ENCODE data around the gene SETBP1. TPM values are rescaled to one million over a fixed set of nuclear protein-coding genes. Genes with fewer than 3 reads are reported as not detected.

Gene SETBP1
- polyA plus RNA-seq, 1 donor = 14.8 TPM

DNA sequence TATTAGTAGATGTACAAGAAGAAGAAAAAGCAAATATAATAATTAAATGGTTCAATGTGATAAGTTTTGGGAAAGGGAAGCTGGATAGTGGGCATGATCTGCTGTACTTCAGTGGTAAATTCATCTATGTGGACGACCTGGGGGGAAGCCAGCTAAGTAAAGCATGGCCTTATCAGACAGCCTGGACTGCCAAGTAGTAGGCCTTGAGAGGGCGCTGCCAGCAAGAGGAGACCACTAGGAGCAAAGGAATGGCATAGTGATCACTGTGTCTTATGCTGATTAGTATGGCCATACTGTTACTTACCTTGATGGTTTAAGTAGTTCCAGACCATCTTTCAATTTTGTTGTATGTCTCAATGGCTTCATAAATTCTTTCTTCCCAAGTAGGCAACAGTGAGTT is 287.6 kb downstream of the SETBP1 start:
- DNase-seq (ENCODE audit: low read depth) = no peak

DNA sequence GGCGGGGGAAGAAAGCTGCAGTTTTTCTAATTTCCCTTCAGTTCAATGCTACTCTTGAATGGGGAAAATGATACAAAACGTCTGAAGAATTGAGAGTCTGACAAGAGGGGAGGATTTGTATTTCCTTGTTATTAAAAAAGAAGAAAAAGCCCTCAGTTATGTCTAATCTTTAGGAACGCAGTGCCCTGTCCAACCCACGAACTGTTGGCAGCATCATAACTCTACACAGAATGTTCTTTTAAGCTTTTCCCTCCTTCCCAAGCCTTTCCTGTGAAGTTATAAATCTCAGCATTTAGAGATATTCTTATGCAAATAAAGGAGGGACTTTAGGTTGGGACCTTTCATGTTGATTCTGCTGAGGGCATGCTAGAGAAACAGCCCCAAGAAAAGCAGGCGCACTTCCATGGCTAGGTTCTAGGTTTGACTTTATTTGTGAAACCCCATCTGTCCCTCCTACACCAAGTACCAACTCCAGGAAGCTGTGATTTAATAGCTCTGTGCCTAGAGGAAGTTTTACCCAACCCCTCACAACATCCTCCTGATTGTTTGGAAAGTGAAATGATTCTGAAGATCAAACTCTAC is 288.6 kb downstream of the SETBP1 start:
- DNase-seq (ENCODE audit: low read depth) = no peak

GRCh38 chr18:44973282-44973681 is 292.6 kb downstream of the SETBP1 start:
- DNase-seq (ENCODE audit: low read depth) = no peak

DNA sequence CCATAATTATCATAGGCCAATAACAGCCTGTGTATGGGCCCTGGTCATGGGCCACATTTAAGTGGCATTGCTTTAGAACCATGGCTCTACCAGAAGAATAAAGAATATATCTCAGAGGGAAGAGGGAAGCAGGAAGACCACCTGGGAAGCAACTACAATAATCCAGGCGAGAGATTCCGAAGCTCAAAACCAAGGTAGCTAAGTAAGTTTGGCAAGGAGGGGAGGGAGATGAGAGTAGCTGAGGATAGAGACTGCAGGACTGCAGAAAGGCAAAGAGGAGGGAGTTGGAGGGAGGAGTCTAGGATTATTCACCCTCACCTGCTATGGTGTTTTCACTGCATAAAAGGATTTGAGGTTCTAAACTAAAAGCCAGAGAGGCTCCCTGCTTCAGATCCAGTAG is 293.5 kb downstream of the SETBP1 start:
- DNase-seq (ENCODE audit: low read depth) = no peak

DNA sequence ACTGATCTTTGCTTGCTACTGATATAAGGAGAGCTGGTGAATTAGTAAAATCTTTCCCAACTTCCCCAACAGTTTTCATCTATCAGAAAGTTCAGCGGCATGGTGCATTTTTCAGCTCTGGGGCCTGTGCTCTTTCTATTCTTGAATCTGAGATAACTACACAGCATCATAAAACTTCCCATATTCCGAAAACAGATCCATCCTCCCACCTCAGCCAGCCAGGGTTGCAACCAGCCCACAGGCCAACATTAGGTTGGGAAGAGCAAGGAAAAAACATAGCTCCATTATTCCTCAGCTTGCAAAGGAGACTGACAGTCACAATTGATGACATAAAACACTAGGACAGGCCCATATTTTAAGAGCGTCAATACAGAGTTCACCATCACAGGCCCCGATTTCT is 297.2 kb downstream of the SETBP1 start:
- no peak for DNase-seq (ENCODE audit: low read depth)

GRCh38 chr18:44979748-44980147 is 299.1 kb downstream of the SETBP1 start:
- no peak for DNase-seq (ENCODE audit: low read depth)

DNA sequence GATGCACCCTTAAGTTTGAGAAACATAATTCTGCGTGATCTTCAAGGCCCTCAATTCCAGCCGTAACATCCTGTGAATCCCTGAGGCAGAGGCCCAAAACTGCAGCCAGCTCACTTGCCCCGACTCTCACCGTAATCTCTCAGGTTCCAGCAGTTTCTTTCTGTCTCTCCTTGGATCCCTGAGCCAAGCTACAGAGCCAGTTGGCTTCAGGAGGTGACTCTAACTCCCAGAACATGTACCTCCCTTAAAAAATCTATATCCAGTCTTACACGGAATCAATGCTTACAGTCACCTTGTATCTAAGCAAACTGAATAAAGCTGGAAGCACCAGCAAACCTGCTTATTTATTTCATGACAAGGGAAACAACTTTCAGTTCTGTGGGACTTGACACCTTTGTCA is 300.4 kb downstream of the SETBP1 start:
- DNase-seq (ENCODE audit: low read depth) = no peak

GRCh38 chr18:44986933-44987332 is 306.2 kb downstream of the SETBP1 start:
- no peak for DNase-seq (ENCODE audit: low read depth)

GRCh38 chr18:44987371-44987770 is 306.7 kb downstream of the SETBP1 start:
- DNase-seq (ENCODE audit: low read depth) = no peak

- no peak for DNase-seq (ENCODE audit: low read depth)
Measured at GRCh38 chr18:44988821-44989587, 308.3 kb downstream of the SETBP1 start.

- DNase-seq (ENCODE audit: low read depth) = no peak
Measured at GRCh38 chr18:44996261-44996660, 315.6 kb downstream of the SETBP1 start.

- no peak for DNase-seq (ENCODE audit: low read depth)
Measured at GRCh38 chr18:44997174-44997573, 316.5 kb downstream of the SETBP1 start.

- DNase-seq (ENCODE audit: low read depth) = no peak
Measured at GRCh38 chr18:44998360-44998759, 317.7 kb downstream of the SETBP1 start.

DNA sequence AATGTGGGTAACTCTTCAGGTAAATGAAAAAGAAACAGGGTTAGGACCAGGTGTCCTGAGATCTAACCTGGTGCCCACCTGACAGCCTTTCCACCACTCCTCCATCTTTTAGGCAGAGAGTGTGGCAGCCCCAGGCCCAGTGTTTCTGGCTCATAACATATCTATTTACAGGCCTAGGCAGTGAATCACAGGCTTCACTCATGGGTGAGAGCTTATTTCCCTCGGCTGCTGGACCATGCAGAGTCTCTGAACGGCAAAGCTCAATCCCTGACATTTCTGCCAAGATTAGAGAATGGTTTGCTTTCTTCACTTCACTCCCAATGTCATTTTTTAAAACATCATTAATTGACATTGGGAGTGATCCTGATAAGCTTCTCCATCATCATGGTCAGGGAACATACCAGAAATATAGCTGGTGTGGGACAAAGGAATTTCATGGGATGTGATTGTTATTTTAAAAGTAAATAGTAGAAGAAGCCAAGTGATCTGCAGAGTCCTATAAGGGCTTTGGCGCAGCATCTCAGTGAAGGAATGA is 323.9 kb downstream of the SETBP1 start:
- no peak for DNase-seq (ENCODE audit: low read depth)

- no peak for DNase-seq (ENCODE audit: low read depth)
Measured at GRCh38 chr18:45006934-45007333, 326.2 kb downstream of the SETBP1 start.

DNA sequence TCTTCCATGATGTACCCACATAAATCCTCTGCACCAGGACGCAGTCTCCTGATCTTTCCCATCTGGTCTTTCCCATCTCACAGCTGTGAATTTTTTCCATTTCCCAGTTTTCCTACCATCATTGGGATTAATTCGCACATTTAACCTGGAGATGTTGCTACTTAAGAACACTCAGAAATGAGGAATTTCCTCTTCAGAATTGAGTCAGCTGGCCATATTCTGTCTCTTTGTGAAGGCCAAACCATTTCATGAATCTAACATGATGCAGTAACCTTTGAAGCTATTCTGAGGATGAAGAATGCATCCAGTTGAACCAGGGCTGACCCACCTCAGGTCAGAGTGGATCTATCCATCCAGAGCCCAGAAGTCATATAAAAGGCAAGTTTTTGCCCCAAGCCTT is 326.8 kb downstream of the SETBP1 start:
- no peak for DNase-seq (ENCODE audit: low read depth)

DNA sequence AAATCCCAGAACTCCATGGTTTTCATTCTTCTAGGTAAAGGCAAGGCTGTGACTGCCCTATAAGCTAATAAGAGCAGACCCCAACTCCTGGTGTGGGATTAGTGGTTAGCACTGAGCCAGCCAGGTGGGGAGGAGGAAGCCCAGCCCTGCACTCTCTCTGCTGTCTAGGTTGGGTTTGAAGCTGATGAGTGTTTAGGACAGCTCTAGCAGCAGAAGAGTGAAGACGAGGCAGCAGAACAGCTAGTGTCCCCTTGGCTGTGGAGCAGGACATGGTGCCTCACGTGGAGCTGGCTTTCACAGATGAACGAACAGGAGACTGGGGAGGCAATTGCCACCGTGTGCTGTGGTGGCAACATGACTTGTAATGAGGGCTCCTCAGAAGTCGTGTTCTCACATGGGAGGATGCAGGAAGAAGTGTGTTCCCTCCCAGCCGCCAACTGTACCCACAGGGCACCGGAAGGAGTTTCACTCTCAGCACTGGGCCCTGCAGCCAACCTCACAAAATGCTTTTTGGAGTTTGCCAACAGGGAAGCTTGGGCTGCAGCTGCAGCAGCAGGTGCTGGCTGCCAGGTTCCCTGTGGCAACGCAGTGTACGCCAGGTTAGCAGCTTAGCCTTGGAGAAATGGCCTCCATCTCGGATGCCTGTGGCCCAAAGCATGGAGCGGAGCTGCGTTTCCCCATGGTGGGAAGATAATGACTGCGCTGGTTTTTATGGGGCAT is 328.2 kb downstream of the SETBP1 start:
- no peak for DNase-seq (ENCODE audit: low read depth)

- DNase-seq (ENCODE audit: low read depth) = no peak
Measured at GRCh38 chr18:45009756-45010155, 329.1 kb downstream of the SETBP1 start.

- DNase-seq (ENCODE audit: low read depth) = no peak
Measured at GRCh38 chr18:45012286-45012685, 331.6 kb downstream of the SETBP1 start.

DNA sequence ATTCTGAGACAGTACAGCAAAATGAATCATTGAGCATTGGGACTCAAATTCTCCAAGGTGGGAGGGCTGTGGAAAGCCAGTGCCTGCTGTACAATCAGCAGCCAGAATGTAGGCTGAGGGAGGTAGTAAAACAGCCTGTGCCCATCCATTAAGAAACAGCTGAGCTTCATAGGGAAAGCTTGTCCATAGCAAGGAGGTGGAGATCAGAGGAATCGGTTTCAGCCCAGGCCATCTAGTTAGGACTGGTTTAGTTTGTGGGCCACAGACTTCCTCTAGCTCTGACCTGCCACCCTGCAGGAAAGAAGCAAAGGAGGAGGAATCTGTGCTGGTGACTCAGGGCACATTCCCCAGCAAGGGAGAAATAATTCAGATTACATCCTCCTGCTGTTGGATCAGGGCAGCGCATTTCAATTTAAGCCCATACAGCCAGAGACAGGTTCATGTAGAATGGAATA is 333.4 kb downstream of the SETBP1 start:
- no peak for DNase-seq (ENCODE audit: low read depth)

GRCh38 chr18:45015788-45016128 is 335.1 kb downstream of the SETBP1 start:
- DNase-seq (ENCODE audit: low read depth) = no peak

DNA sequence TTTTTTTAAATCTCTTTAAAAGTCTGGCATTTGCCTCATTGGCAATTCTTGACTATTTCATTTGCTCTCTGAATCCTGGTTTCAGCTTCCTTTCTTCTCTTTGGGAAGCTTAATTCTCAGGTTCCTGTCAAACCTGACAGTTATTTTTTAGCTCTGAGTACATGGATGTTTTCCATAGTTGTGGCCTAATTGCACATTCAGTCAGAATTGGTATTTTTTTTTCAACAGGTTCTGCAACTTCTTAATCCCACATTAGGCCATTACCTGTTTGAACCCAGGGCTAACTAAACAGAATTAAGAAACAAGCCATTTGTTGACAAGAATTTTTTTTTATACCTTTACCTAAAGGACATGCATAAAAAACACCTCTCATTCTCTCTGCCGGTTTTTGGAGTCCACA is 338.8 kb downstream of the SETBP1 start:
- no peak for DNase-seq (ENCODE audit: low read depth)

DNA sequence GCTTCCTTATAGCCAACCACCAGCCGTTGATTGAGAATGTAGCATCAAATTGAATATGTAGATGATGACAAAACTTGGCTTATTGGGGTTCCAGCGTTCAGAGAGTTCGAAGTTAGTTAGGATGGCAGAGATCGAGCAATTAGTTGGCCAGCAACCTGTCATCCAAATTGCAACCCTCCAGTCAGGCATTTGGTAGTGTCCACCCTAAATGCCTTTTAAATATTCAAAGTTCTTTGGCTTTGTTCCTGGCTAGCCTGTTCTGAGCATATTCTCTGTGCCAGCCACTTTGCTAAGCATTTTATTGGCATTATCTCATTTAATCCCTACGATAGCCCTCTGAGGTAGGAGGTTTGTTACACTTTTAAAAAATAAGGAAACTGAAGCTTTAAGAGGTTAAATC is 342.8 kb downstream of the SETBP1 start:
- no peak for DNase-seq (ENCODE audit: low read depth)

All from forelimb muscle (tissue), 1 donor.